Adrenal gland (tissue), 5 donors: ENCODE measurements around the gene RTCB.

Experiments used
- CTCF ChIP-seq, 6 experiments: fragments of 450-650 bp in 4 of 6; fragments of 200-600 bp in 2 of 6; sonication (generic) in 1 of 6; IDR thresholded peaks; 1 replicate in 5 of 6; 2 replicates in 1 of 6; pipeline versions ENCODE4 v1.5.1 to v1.8.0; 2016 to 2021; ENCODE audit warnings: antibody characterized with exemption in 6 of 6, mild to moderate bottlenecking in 2 of 6, moderate library complexity in 1 of 6
- POLR2A ChIP-seq, 2 donors: fragments of 450-650 bp; IDR thresholded peaks; one replicate each; pipeline ENCODE4 v1.6.1; 2017; ENCODE audit warnings: antibody characterized with exemption in 2 of 2, mild to moderate bottlenecking in 2 of 2, moderate library complexity in 1 of 2
- donor health status: DM: no; HTN: no; CAD: no.

- TF ChIP-seq CTCF (IDR thresholded peaks at IDR 0.05) (no peak), POLR2A (IDR thresholded peaks at IDR 0.05) (no peak)
These were observed 47.8 kb downstream of the RTCB start for GRCh38 chr22:32364210-32364609.
